B cell (primary cell): ENCODE measurements around the gene NMUR2. TPM values are rescaled to one million over a fixed set of nuclear protein-coding genes. Genes with fewer than 3 reads are reported as not detected.

Experiments
- ATAC-seq: fragments of 200-7000 bp; cut with Tn5 transposase; one replicate; pipeline ENCODE4 v1.10.0; 2021; ENCODE audit warnings: low read depth, mild to moderate bottlenecking, moderate number of reproducible peaks, moderate library complexity
- CTCF ChIA-PET: fragments of 350-600 bp; sonication (Branson Sonifier 250); formaldehyde crosslinking; loops from one replicate; lab custom pipeline; 2021; ENCODE audit warnings: antibody characterized with exemption, inconsistent platforms; lab: Charles Lee
- POLR2A ChIA-PET: fragments of 350-600 bp; sonication (Branson Sonifier 250); formaldehyde crosslinking; loops from one replicate; lab custom pipeline; 2021; ENCODE audit warnings: antibody characterized with exemption; lab: Charles Lee
- DNase-seq: peaks from one replicate; pipeline ENCODE4 v3.0.0; 2013
- H2AFZ ChIP-seq: 2 replicates; pipeline ENCODE4 v1.6.1; 2012; ENCODE audit warnings: mild to moderate bottlenecking, low read depth, low read length; ENCODE audit not compliant: insufficient read depth, poor library complexity, severe bottlenecking
- H3K27ac ChIP-seq, 2 donors: 1 replicate in 1 of 2; 2 replicates in 1 of 2; pipeline ENCODE4 v1.5.1; 2012 to 2013; ENCODE audit warnings: low read length in 2 of 2, mild to moderate bottlenecking in 2 of 2, moderate library complexity in 1 of 2
- H3K27me3 ChIP-seq, 4 experiments: fragments of 200-600 bp in 1 of 4; sonication (generic) in 1 of 4; replicated peaks in 1 of 4; 1 replicate in 2 of 4; 2 replicates in 2 of 4; pipeline versions ENCODE4 v1.6.1 to v1.7.0; 2013 to 2016; ENCODE audit warnings: low read length in 3 of 4, mild to moderate bottlenecking in 2 of 4, mixed read lengths in 1 of 4, moderate library complexity in 1 of 4; ENCODE audit not compliant: insufficient read depth in 4 of 4, control insufficient read depth in 3 of 4; ENCODE audit errors: control extremely low read depth in 1 of 4
- H3K36me3 ChIP-seq, 2 experiments: replicated peaks in 1 of 2; 1 replicate in 1 of 2; 2 replicates in 1 of 2; pipeline versions ENCODE4 v1.6.1 to v1.7.1; 2013; ENCODE audit warnings: low read length in 1 of 2; ENCODE audit not compliant: insufficient read depth in 2 of 2, control insufficient read depth in 1 of 2; ENCODE audit errors: control extremely low read depth in 1 of 2, extremely low read depth in 1 of 2
- H3K4me1 ChIP-seq, 2 donors: fragments of 200-600 bp in 1 of 2; sonication (generic) in 1 of 2; 1 replicate in 1 of 2; 2 replicates in 1 of 2; pipeline versions ENCODE4 v1.5.1 to v1.6.1; 2013 to 2017; ENCODE audit warnings: low read length in 2 of 2; ENCODE audit not compliant: control insufficient read depth in 2 of 2, insufficient read depth in 2 of 2
- H3K4me2 ChIP-seq: replicated peaks from 2 replicates; pipeline ENCODE3; 2012; ENCODE audit warnings: mild to moderate bottlenecking, low read depth, low read length; ENCODE audit not compliant: poor library complexity, severe bottlenecking
- H3K4me3 ChIP-seq, 5 experiments: fragments of 200-600 bp in 1 of 5; sonication (generic) in 1 of 5; 1 replicate in 3 of 5; 2 replicates in 2 of 5; pipeline versions ENCODE4 v1.5.1 to v1.7.0; 2011 to 2016; ENCODE audit warnings: low read length in 4 of 5, mild to moderate bottlenecking in 4 of 5, low read depth in 2 of 5, control low read depth in 1 of 5, moderate library complexity in 1 of 5; ENCODE audit not compliant: insufficient read depth in 1 of 5; ENCODE audit errors: control extremely low read depth in 1 of 5, extremely low read depth in 1 of 5
- H3K79me2 ChIP-seq: fragments of 200-600 bp; sonication (generic); one replicate; pipeline ENCODE4 v1.6.0; 2016; ENCODE audit warnings: low read length; ENCODE audit not compliant: control insufficient read depth, insufficient read depth
- H3K9ac ChIP-seq: fragments of 200-600 bp; sonication (generic); 2 replicates; pipeline ENCODE4 v1.6.1; 2017; ENCODE audit warnings: mild to moderate bottlenecking, low read length, moderate library complexity
- H3K9me3 ChIP-seq, 3 donors: one replicate each; pipeline versions ENCODE4 v1.6.1 to v1.7.1; 2013; ENCODE audit warnings: low read length in 2 of 3; ENCODE audit not compliant: control insufficient read depth in 2 of 3, insufficient read depth in 1 of 3; ENCODE audit errors: control extremely low read depth in 1 of 3
- H4K20me1 ChIP-seq: 2 replicates; pipeline ENCODE4 v1.6.0; 2012; ENCODE audit warnings: mild to moderate bottlenecking, low read length; ENCODE audit not compliant: insufficient read depth, control insufficient read depth, poor library complexity, severe bottlenecking
- H3K27ac Mint-ChIP-seq: one replicate; pipeline ENCODE4 v1.8.0; 2021; ENCODE audit warnings: mixed read lengths
- H3K27me3 Mint-ChIP-seq: one replicate; pipeline ENCODE4 v1.8.0; 2021; ENCODE audit warnings: mixed read lengths
- H3K4me1 Mint-ChIP-seq: one replicate; pipeline ENCODE4 v1.8.0; 2021; ENCODE audit warnings: mixed read lengths
- H3K4me3 Mint-ChIP-seq: one replicate; pipeline ENCODE4 v1.8.0; 2021; ENCODE audit warnings: mixed read lengths
- H3K9me3 Mint-ChIP-seq: one replicate; pipeline ENCODE4 v1.8.0; 2022; ENCODE audit warnings: mixed read lengths; ENCODE audit not compliant: insufficient read depth
- EZH2 ChIP-seq: IDR thresholded peaks from 2 replicates; pipeline ENCODE4 v1.6.1; 2012; ENCODE audit warnings: borderline replicate concordance, low read depth, mild to moderate bottlenecking, moderate library complexity, low read length; ENCODE audit not compliant: insufficient read depth, poor library complexity, severe bottlenecking
- WGBS: methylation state at CpG from one replicate; pipeline ENCODE4 v1.1.5; 2013; ENCODE audit warnings: missing lambda C conversion rate; ENCODE audit not compliant: insufficient coverage; 5-methylcytosine and 5-hydroxymethylcytosine counted together
- intact Hi-C: fragments of 100-400 bp; cut with micrococcal nuclease; formaldehyde crosslinking; loops from one replicate; pipeline ENCODE4 v1.10.0; 2022
- polyA plus RNA-seq: library from polyadenylated mRNA; depleted of rRNA; stranded (reverse); fragments of >200 nt; gene quantifications from 2 replicates; pipeline ENCODE4 v1.2.3, GENCODE V29; 2012
- total RNA-seq, 2 donors: library from RNA; stranded (reverse); fragments of 120-200 nt in 1 of 2; gene quantifications; 1 replicate in 1 of 2; 2 replicates in 1 of 2; pipeline versions ENCODE4 v1.2.3 to v1.2.4, GENCODE V29; 2013 to 2022
- TF ChIP-seq, protein P1 (sequence below): fragments of 200-600 bp; IDR thresholded peaks from one replicate; pipeline ENCODE4 v1.8.0; 2022; ENCODE audit warnings: antibody characterized with exemption, mild to moderate bottlenecking

NMUR2 gene
- total and polyA plus RNA-seq, 2 donors (not counting 1 experiment from before 2014, with no cell fraction given) = not detected

DNA sequence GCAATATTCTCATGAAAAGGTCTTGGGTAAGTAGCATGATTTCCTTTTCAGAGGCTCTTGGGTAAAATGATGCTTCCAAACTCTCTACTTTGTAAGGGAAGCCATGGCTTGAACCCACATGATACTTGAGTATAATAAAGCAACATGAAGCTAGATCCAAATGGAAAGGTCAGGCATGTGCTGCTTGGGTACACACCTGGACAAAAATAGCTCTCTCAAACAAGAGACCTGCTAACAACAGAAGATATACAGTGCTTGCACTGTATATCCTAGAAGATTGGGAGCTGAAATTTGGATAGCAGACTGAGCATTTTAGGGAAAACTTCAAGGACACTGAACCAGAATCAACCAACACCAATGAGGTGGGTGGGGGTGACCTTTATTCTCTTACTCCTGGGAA lies 40.2 kb downstream of the NMUR2 start:
- H3K79me2 ChIP-seq = no peaks in the 10 kb centered on the region
- ChIA-PET POLR2A (no interaction called here), CTCF (no interaction called here)
- DNase-seq = no peak
- H3K4me2 ChIP-seq = no peak overlapping the region
- no peak overlapping the region for H3K4me3 Mint-ChIP-seq
- no peak overlapping the region for H2AFZ ChIP-seq
- no peaks in the 10 kb centered on the region for H3K27me3 Mint-ChIP-seq
- no peak overlapping the region for H3K27ac Mint-ChIP-seq
- H3K27ac ChIP-seq = no peak overlapping the region
- H3K36me3 ChIP-seq = no peaks in the 10 kb centered on the region
- no peak for TF ChIP-seq EZH2
- TF ChIP-seq, protein P1, sequence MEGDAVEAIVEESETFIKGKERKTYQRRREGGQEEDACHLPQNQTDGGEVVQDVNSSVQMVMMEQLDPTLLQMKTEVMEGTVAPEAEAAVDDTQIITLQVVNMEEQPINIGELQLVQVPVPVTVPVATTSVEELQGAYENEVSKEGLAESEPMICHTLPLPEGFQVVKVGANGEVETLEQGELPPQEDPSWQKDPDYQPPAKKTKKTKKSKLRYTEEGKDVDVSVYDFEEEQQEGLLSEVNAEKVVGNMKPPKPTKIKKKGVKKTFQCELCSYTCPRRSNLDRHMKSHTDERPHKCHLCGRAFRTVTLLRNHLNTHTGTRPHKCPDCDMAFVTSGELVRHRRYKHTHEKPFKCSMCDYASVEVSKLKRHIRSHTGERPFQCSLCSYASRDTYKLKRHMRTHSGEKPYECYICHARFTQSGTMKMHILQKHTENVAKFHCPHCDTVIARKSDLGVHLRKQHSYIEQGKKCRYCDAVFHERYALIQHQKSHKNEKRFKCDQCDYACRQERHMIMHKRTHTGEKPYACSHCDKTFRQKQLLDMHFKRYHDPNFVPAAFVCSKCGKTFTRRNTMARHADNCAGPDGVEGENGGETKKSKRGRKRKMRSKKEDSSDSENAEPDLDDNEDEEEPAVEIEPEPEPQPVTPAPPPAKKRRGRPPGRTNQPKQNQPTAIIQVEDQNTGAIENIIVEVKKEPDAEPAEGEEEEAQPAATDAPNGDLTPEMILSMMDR = no peak
- H4K20me1 ChIP-seq = no peaks in the 10 kb centered on the region
- H3K9me3 ChIP-seq = no peaks in the 10 kb centered on the region
- intact Hi-C loops = no loop called here
- H3K9ac ChIP-seq = no peak overlapping the region
- no peak for ATAC-seq
- H3K9me3 Mint-ChIP-seq = no peaks in the 10 kb centered on the region
- no peaks in the 10 kb centered on the region for H3K4me1 ChIP-seq
- no peak overlapping the region for H3K4me3 ChIP-seq
- no peaks in the 10 kb centered on the region for H3K4me1 Mint-ChIP-seq
- H3K27me3 ChIP-seq = no peaks in the 10 kb centered on the region

DNA sequence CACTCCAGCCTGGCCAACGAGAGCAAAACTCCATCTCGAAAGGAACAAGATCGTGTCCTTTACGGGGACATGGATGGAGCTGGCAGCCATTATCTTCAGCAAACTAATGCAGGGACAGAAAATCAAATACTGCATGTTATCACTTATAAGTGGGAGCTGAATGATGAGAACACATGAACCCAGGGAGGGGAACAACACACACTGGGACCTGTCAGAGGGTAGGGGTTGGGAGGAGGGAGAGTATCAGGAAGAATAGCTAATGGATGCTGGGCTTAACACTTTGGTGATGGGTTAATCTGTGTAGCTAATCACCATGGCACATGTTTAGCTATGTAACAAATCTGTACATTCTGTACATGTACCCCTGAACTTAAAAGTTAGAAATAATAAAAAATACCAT lies 40.9 kb downstream of the NMUR2 start:
- Histone ChIP-seq H3K9ac (no peak overlapping the region), H3K4me1 (no peaks in the 10 kb centered on the region), H2AFZ (no peak overlapping the region), H3K27ac (no peak overlapping the region), H3K9me3 (no peaks in the 10 kb centered on the region), H3K27me3 (no peaks in the 10 kb centered on the region), H4K20me1 (no peaks in the 10 kb centered on the region), H3K4me3 (no peak overlapping the region), H3K4me2 (no peak overlapping the region), H3K79me2 (no peaks in the 10 kb centered on the region), H3K36me3 (no peaks in the 10 kb centered on the region)
- TF ChIP-seq EZH2 = no peak
- ATAC-seq (no peak), DNase-seq (no peak)
- Mint-ChIP-seq H3K27ac (no peak overlapping the region), H3K4me3 (no peak overlapping the region), H3K9me3 (no peaks in the 10 kb centered on the region), H3K27me3 (no peaks in the 10 kb centered on the region), H3K4me1 (no peaks in the 10 kb centered on the region)
- ChIA-PET POLR2A (no interaction called here), CTCF (no interaction called here)
- intact Hi-C loops = no loop called here
- 83% methylated on average over 1 of the region's 4 CpGs for WGBS
